ENCODE measurements around the gene APBA2. TPM values are rescaled to one million over a fixed set of nuclear protein-coding genes. Genes with fewer than 3 reads are reported as not detected.

APBA2 gene
- total RNA-seq, 1 donor from 2014 or later: 3.8 TPM

GRCh38 chr15:29014493-29014892 is 128.7 kb downstream of the APBA2 start:
- no peak overlapping the region for H3K4me3 ChIP-seq

GRCh38 chr15:29016518-29016917 is 130.7 kb downstream of the APBA2 start:
- no peak for ATAC-seq
- no peak for TF ChIP-seq CTCF (IDR thresholded peaks at IDR 0.05)

More at GRCh38 chr15:29014493-29014892, 128.7 kb downstream of the APBA2 start:
- ATAC-seq (no peak), DNase-seq (no peak)
- Histone ChIP-seq H3K9me3 (no peaks in the 10 kb centered on the region), H3K27me3 (ENCODE audit: low read depth) (no peaks in the 10 kb centered on the region), H3K4me1 (no peaks in the 10 kb centered on the region), H3K36me3 (no peaks in the 10 kb centered on the region), H3K27ac (no peak overlapping the region)
- intact Hi-C loops (cut with DNase I): no loop called here
- TF ChIP-seq CTCF (IDR thresholded peaks at IDR 0.05): no peak

GRCh38 chr15:29018120-29018805 is 132.5 kb downstream of the APBA2 start:
- H3K4me3 ChIP-seq: no peak overlapping the region
- TF ChIP-seq CTCF (IDR thresholded peaks at IDR 0.05): no peak
- intact Hi-C loops (cut with DNase I): no loop called here
- H3K9me3 ChIP-seq: no peaks in the 10 kb centered on the region
- no peaks in the 10 kb centered on the region for H3K4me1 ChIP-seq
- no peaks in the 10 kb centered on the region for H3K36me3 ChIP-seq
- H3K27ac ChIP-seq: no peak overlapping the region
- H3K27me3 ChIP-seq (ENCODE audit: low read depth): no peaks in the 10 kb centered on the region
- ATAC-seq: no peak
- DNase-seq: no peak

More at GRCh38 chr15:29016518-29016917, 130.7 kb downstream of the APBA2 start:
- H3K9me3 ChIP-seq: no peaks in the 10 kb centered on the region
- no peak overlapping the region for H3K27ac ChIP-seq
- H3K36me3 ChIP-seq: no peaks in the 10 kb centered on the region
- intact Hi-C loops (cut with DNase I): no loop called here
- no peaks in the 10 kb centered on the region for H3K4me1 ChIP-seq
- H3K27me3 ChIP-seq (ENCODE audit: low read depth): no peaks in the 10 kb centered on the region
- no peak for DNase-seq
- no peak overlapping the region for H3K4me3 ChIP-seq

GRCh38 chr15:29018995-29019976 is 133.5 kb downstream of the APBA2 start:
- Histone ChIP-seq H3K27ac (no peak overlapping the region), H3K9me3 (no peaks in the 10 kb centered on the region), H3K27me3 (ENCODE audit: low read depth) (no peaks in the 10 kb centered on the region), H3K4me3 (no peak overlapping the region), H3K4me1 (no peaks in the 10 kb centered on the region), H3K36me3 (no peaks in the 10 kb centered on the region)
- ATAC-seq (no peak), DNase-seq (no peak)
- intact Hi-C loops (cut with DNase I): no loop called here
- no peak for TF ChIP-seq CTCF (IDR thresholded peaks at IDR 0.05)

- no peaks in the 10 kb centered on the region for H3K27me3 ChIP-seq (ENCODE audit: low read depth)
- intact Hi-C loops (cut with DNase I): no loop called here
- no peak overlapping the region for H3K27ac ChIP-seq
- no peak overlapping the region for H3K4me3 ChIP-seq
- no peak for DNase-seq
- H3K4me1 ChIP-seq: no peaks in the 10 kb centered on the region
- no peak for ATAC-seq
- no peaks in the 10 kb centered on the region for H3K36me3 ChIP-seq
- H3K9me3 ChIP-seq: no peaks in the 10 kb centered on the region
- TF ChIP-seq CTCF (IDR thresholded peaks at IDR 0.05): no peak
Observed at GRCh38 chr15:29021857-29022256, 136.1 kb downstream of the APBA2 start.

All from lower lobe of right lung (tissue), 2 donors.